Lower leg skin (tissue), 3 donors: Measurements from ENCODE around the gene MYO7A.

ENCODE experiments used
- POLR2A ChIP-seq, 2 donors: fragments of 450-650 bp; IDR thresholded peaks; one replicate each; pipeline ENCODE4 v1.6.1; 2016 to 2017; ENCODE audit warnings: antibody characterized with exemption in 2 of 2, mild to moderate bottlenecking in 1 of 2, moderate library complexity in 1 of 2
- TF ChIP-seq, protein P1 (sequence below), 3 donors: fragments of 450-650 bp; IDR thresholded peaks; one replicate each; pipeline ENCODE4 v1.5.1; 2016; ENCODE audit warnings: antibody characterized with exemption in 3 of 3, mild to moderate bottlenecking in 3 of 3, moderate library complexity in 2 of 3

DNA sequence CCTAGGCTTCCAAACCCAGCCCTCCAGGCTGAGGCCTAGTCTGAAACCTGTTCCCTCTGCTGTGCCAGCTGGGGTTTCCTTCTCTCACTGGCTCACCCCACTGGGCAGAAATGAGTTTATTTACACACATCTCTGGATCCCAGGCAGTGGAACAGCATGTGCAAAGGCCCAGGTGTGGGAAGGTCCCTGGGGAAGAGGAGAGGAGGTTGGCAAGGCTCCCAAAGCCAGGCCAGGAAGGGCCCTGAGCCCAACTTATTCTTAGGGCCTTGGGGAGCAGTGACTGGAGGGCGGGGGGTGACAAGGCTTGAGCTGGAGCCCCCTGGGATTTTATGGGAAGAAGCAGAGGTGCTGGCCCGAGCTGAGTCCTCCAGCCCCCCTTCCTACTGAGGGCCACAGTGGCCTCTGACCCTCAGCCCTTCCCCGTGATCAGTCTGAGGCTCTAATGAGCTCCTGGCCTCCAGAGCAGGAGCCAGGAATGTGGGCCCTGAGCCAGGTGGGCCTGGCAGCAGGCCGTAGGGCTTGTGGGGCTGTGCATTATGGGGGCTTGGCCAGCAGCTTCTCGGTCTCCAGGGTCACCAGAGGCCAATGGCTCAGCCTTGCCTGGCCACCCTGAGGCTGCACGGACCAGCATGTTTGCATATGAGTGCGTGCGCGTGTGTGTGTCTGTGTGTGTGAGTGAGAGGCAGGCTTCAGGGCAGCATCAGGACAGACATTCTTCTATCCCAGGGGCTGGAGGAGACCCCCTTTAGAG lies 2.9 kb downstream of the MYO7A start:
- TF ChIP-seq, protein P1, sequence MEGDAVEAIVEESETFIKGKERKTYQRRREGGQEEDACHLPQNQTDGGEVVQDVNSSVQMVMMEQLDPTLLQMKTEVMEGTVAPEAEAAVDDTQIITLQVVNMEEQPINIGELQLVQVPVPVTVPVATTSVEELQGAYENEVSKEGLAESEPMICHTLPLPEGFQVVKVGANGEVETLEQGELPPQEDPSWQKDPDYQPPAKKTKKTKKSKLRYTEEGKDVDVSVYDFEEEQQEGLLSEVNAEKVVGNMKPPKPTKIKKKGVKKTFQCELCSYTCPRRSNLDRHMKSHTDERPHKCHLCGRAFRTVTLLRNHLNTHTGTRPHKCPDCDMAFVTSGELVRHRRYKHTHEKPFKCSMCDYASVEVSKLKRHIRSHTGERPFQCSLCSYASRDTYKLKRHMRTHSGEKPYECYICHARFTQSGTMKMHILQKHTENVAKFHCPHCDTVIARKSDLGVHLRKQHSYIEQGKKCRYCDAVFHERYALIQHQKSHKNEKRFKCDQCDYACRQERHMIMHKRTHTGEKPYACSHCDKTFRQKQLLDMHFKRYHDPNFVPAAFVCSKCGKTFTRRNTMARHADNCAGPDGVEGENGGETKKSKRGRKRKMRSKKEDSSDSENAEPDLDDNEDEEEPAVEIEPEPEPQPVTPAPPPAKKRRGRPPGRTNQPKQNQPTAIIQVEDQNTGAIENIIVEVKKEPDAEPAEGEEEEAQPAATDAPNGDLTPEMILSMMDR (IDR thresholded peaks at IDR 0.05): no peak
- TF ChIP-seq POLR2A (IDR thresholded peaks at IDR 0.05): no peak
